ENCODE data around the gene DUSP8. TPM values are rescaled to one million over a fixed set of nuclear protein-coding genes. Genes with fewer than 3 reads are reported as not detected.
A peak's percentile ranks its signal among the peaks of the same experiment; 100 is the strongest.

The DUSP8 gene
- polyA plus RNA-seq, 2 of the 4 experiments (the other 2 are of a cell fraction): 0.72 to 2.6 TPM

DNA sequence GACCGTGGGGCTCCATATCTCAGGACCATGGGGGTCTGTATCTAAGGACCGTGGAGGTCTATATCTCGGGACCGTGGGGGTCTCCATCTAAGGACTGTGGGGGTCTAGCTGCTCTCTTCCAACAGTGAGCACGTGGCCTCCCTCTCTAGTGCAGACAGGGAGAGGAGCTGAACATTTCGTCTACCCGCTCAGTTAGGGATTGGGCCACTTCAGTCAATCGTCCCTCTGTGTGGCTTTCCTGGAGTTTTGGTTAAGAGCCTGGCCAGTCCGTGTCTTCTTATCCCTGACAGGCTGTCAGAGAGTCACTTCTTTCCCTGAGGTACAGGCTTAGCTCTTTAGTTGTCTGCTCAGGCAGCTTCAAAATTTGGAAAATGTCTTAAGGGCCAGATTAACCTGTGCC is 9.9 kb upstream of the DUSP8 start:
- Histone ChIP-seq H3K27ac (no peak overlapping the region), H3K4me3 (no peak overlapping the region), H3K9me3 (peaks cover 17% of the 10 kb centered on the region), H3K4me1 (no peaks in the 10 kb centered on the region), H3K4me2 (no peak overlapping the region)
- ATAC-seq (peak; percentile 45 to 56; a peak in 5 of 6 replicates), DNase-seq (ENCODE audit: low read depth in 1 of 2, low spot score in 1 of 2) (no peak), FAIRE-seq (no peak)
- POLR2A ChIA-PET: no interaction called here
- TF ChIP-seq PBX3 (IDR thresholded peaks at IDR 0.05) (no peak), KDM5A (IDR thresholded peaks at IDR 0.05) (no peak), ZSCAN20 (CRISPR knock-in tag; IDR thresholded peaks at IDR 0.05) (no peak), MAZ (IDR thresholded peaks at IDR 0.05; ENCODE audit: borderline replicate concordance, low read depth, low read length) (no peak), RAD21 (conservative IDR thresholded peaks at IDR 0.05 in 1 of 2, IDR thresholded peaks at IDR 0.05 in 1 of 2) (no peak), RNF2 (IDR thresholded peaks at IDR 0.05; ENCODE audit: borderline replicate concordance, low read depth) (no peak), ESRRA (IDR thresholded peaks at IDR 0.05; ENCODE audit: borderline replicate concordance, low read length) (no peak), HOXB13 (CRISPR knock-in tag; IDR thresholded peaks at IDR 0.05; ENCODE audit: low read depth) (no peak), MYC (IDR thresholded peaks at IDR 0.05; ENCODE audit: borderline replicate concordance, low read length) (no peak), E2F6 (IDR thresholded peaks at IDR 0.05; ENCODE audit: borderline replicate concordance, low read depth) (no peak), RFX5 (IDR thresholded peaks at IDR 0.05) (no peak), KDM1A (IDR thresholded peaks at IDR 0.05; ENCODE audit: low read depth) (no peak), JUNB (IDR thresholded peaks at IDR 0.05) (no peak), ELK1 (IDR thresholded peaks at IDR 0.05; ENCODE audit: low read depth, low read length) (no peak), SREBF2 (IDR thresholded peaks at IDR 0.05) (no peak)
- TF ChIP-seq, protein P1, sequence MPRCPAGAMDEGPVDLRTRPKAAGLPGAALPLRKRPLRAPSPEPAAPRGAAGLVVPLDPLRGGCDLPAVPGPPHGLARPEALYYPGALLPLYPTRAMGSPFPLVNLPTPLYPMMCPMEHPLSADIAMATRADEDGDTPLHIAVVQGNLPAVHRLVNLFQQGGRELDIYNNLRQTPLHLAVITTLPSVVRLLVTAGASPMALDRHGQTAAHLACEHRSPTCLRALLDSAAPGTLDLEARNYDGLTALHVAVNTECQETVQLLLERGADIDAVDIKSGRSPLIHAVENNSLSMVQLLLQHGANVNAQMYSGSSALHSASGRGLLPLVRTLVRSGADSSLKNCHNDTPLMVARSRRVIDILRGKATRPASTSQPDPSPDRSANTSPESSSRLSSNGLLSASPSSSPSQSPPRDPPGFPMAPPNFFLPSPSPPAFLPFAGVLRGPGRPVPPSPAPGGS (IDR thresholded peaks at IDR 0.05): no peak
- CTCF ChIA-PET: interaction anchor here (0.8 to 2.9 kb wide), 5 partner anchors 8 to 570 kb away, joined by 4 to 13 read pairs (median 6); no protein-coding TSS in a partner anchor
- 43% methylated on average over 9 of the region's 9 CpGs for WGBS (ENCODE audit: missing lambda C conversion rate)

- no peak for ATAC-seq
- TF ChIP-seq SREBF2 (IDR thresholded peaks at IDR 0.05) (no peak), CTCF (IDR thresholded peaks at IDR 0.05) (no peak), PBX3 (IDR thresholded peaks at IDR 0.05) (no peak), ZC3H11A (IDR thresholded peaks at IDR 0.05) (no peak), CBX8 (IDR thresholded peaks at IDR 0.05) (no peak), EHMT2 (IDR thresholded peaks at IDR 0.05; ENCODE audit: low read depth) (no peak), CBX2 (IDR thresholded peaks at IDR 0.05; ENCODE audit: borderline replicate concordance, low read depth) (no peak), MYC (IDR thresholded peaks at IDR 0.05; ENCODE audit: borderline replicate concordance, low read length) (no peak), EP300 (IDR thresholded peaks at IDR 0.05) (no peak), POLR2AphosphoS2 (conservative IDR thresholded peaks at IDR 0.05; ENCODE audit: low read length) (no peak), TP53 (CRISPR knock-in tag; IDR thresholded peaks at IDR 0.05) (no peak), FOXS1 (CRISPR knock-in tag; IDR thresholded peaks at IDR 0.05) (no peak), NR3C1 (IDR thresholded peaks at IDR 0.05) (no peak)
- TF ChIP-seq, protein P1 (IDR thresholded peaks at IDR 0.05): no peak
Measured at GRCh38 chr11:1576825-1577224, 4.8 kb upstream of the DUSP8 start.

More at GRCh38 chr11:1576825-1577224, 4.8 kb upstream of the DUSP8 start:
- H3K4me2 ChIP-seq: no peak overlapping the region
- POLR2A ChIA-PET: no interaction called here
- CTCF ChIA-PET: interaction anchor here (0.7 to 26.3 kb wide), 14 partner anchors 11 to 581 kb away, joined by 3 to 719 read pairs (median 4); no protein-coding TSS in a partner anchor
- 72% methylated on average over 6 of the region's 6 CpGs for whole genome bisulfite sequencing (ENCODE audit: missing lambda C conversion rate)
- H3K27ac ChIP-seq: no peak overlapping the region
- peaks cover 17% of the 10 kb centered on the region for H3K9me3 ChIP-seq
- H3K4me1 ChIP-seq: peaks cover 16% of the 10 kb centered on the region
- FAIRE-seq: no peak
- no peak overlapping the region for H3K4me3 ChIP-seq
- DNase-seq (ENCODE audit: low read depth in 1 of 2, low spot score in 1 of 2): no peak

All from A549 (cell line).